ENCODE results near the gene LRRC8C.

- TF ChIP-seq EZH2phosphoT487 (IDR thresholded peaks at IDR 0.05; ENCODE audit: insufficient read depth, low read depth) (no peak), EZH2 (IDR thresholded peaks at IDR 0.05; ENCODE audit: insufficient read depth, poor library complexity, severe bottlenecking) (no peak)
Measured at GRCh38 chr1:89686520-89686919, 53.6 kb downstream of the LRRC8C start.
